Astrocyte (in vitro differentiated cells and primary cell): ENCODE data around the gene RTL10. TPM values are rescaled to one million over a fixed set of nuclear protein-coding genes. Genes with fewer than 3 reads are reported as not detected.
A peak's percentile ranks its signal among the peaks of the same experiment; 100 is the strongest.

Source experiments
- DNase-seq: peaks from one replicate; pipeline ENCODE4 v3.0.0-alpha.2; 2010; ENCODE audit warnings: low read depth
- FAIRE-seq: peaks from 2 replicates; lab custom pipeline; 2011; peaks lifted over from hg19 to GRCh38; lab: Jason Lieb, UNC
- H2AFZ ChIP-seq: 2 replicates; pipeline ENCODE4 v1.6.0; 2012; ENCODE audit warnings: low read depth, low read length, inconsistent platforms
- H3K27ac ChIP-seq: 2 replicates; pipeline ENCODE4 v1.5.1; 2011; ENCODE audit warnings: low read depth, low read length, inconsistent platforms
- H3K27me3 ChIP-seq: 2 replicates; pipeline ENCODE4 v1.6.0; 2011; ENCODE audit warnings: low read length, inconsistent platforms; ENCODE audit not compliant: insufficient read depth
- H3K36me3 ChIP-seq: 2 replicates; pipeline ENCODE4 v1.5.1; 2011; ENCODE audit warnings: low read length, inconsistent platforms; ENCODE audit not compliant: insufficient read depth
- H3K4me1 ChIP-seq: 2 replicates; pipeline ENCODE4 v1.5.1; 2011; ENCODE audit warnings: low read length, inconsistent platforms; ENCODE audit not compliant: insufficient read depth
- H3K4me2 ChIP-seq: 2 replicates; pipeline ENCODE4 v1.6.0; 2012; ENCODE audit warnings: low read length, inconsistent platforms
- H3K4me3 ChIP-seq: 2 replicates; pipeline ENCODE4 v1.5.1; 2011; ENCODE audit warnings: low read depth, mild to moderate bottlenecking, low read length, inconsistent platforms; ENCODE audit not compliant: insufficient read depth
- H3K79me2 ChIP-seq: 2 replicates; pipeline ENCODE4 v1.6.0; 2012; ENCODE audit warnings: mild to moderate bottlenecking, low read length, inconsistent platforms; ENCODE audit not compliant: insufficient read depth
- H3K9ac ChIP-seq: 2 replicates; pipeline ENCODE4 v1.6.0; 2012; ENCODE audit warnings: mild to moderate bottlenecking, low read length, inconsistent platforms
- H3K9me3 ChIP-seq: 2 replicates; pipeline ENCODE4 v1.5.1; 2012; ENCODE audit warnings: low read depth, mild to moderate bottlenecking, low read length, inconsistent platforms; ENCODE audit not compliant: insufficient read depth
- H4K20me1 ChIP-seq: 2 replicates; pipeline ENCODE4 v1.6.0; 2012; ENCODE audit warnings: low read length, inconsistent platforms; ENCODE audit not compliant: insufficient read depth
- H3K27ac Mint-ChIP-seq: one replicate; pipeline ENCODE4 v1.8.0; 2021; ENCODE audit warnings: mild to moderate bottlenecking, mixed read lengths; ENCODE audit not compliant: unreplicated experiment
- H3K27me3 Mint-ChIP-seq: one replicate; pipeline ENCODE4 v1.8.0; 2021; ENCODE audit warnings: low read depth, mixed read lengths; ENCODE audit not compliant: unreplicated experiment
- H3K36me3 Mint-ChIP-seq: one replicate; pipeline ENCODE4 v1.8.0; 2021; ENCODE audit warnings: low read depth, mixed read lengths; ENCODE audit not compliant: unreplicated experiment
- H3K4me1 Mint-ChIP-seq: one replicate; pipeline ENCODE4 v1.8.0; 2021; ENCODE audit warnings: low read depth, mixed read lengths; ENCODE audit not compliant: unreplicated experiment
- H3K4me3 Mint-ChIP-seq: one replicate; pipeline ENCODE4 v1.8.0; 2021; ENCODE audit warnings: mild to moderate bottlenecking, moderate library complexity, mixed read lengths; ENCODE audit not compliant: unreplicated experiment
- H3K9me3 Mint-ChIP-seq: one replicate; pipeline ENCODE4 v1.8.0; 2021; ENCODE audit warnings: mild to moderate bottlenecking, mixed read lengths; ENCODE audit not compliant: unreplicated experiment
- CTCF ChIP-seq: IDR thresholded peaks from 2 replicates; pipeline ENCODE4 v1.5.1; 2011; ENCODE audit warnings: low read depth, mild to moderate bottlenecking, inconsistent platforms, low read length, moderate library complexity; ENCODE audit not compliant: insufficient read depth
- EZH2 ChIP-seq: IDR thresholded peaks from 2 replicates; pipeline ENCODE4 v1.6.1; 2012; ENCODE audit warnings: mild to moderate bottlenecking, low read length, inconsistent platforms; ENCODE audit not compliant: insufficient read depth
- total RNA-seq: library from RNA; stranded (reverse); gene quantifications from 2 replicates; pipeline ENCODE4 v1.2.1, GENCODE V29; 2021

Gene RTL10
- total RNA-seq, 1 donor from 2014 or later: 43.0 TPM

- no peak for TF ChIP-seq EZH2
- Mint-ChIP-seq H3K9me3 (no peaks in the 10 kb centered on the region), H3K27me3 (no peaks in the 10 kb centered on the region), H3K4me3 (no peak overlapping the region), H3K27ac (peak overlapping the region; percentile 9), H3K4me1 (peaks cover 14% of the 10 kb centered on the region), H3K36me3 (peaks cover 3% of the 10 kb centered on the region)
- no peaks in the 10 kb centered on the region for H3K36me3 ChIP-seq
- no peak overlapping the region for H3K27ac ChIP-seq
- FAIRE-seq: no peak
- no peak for DNase-seq
- no peak overlapping the region for H3K4me3 ChIP-seq
- no peak overlapping the region for H3K4me2 ChIP-seq
- no peak overlapping the region for H2AFZ ChIP-seq
- no peak overlapping the region for H3K9ac ChIP-seq
- no peaks in the 10 kb centered on the region for H3K4me1 ChIP-seq
- H3K79me2 ChIP-seq: no peaks in the 10 kb centered on the region
- H3K9me3 ChIP-seq: no peaks in the 10 kb centered on the region
- H4K20me1 ChIP-seq: no peaks in the 10 kb centered on the region
- no peaks in the 10 kb centered on the region for H3K27me3 ChIP-seq
These were observed 8.1 kb upstream of the RTL10 start for GRCh38 chr22:19862619-19863246.

GRCh38 chr22:19859861-19860510, 5.3 kb upstream of the RTL10 start:
- DNase-seq (no peak), FAIRE-seq (no peak)
- Mint-ChIP-seq H3K27ac (no peak overlapping the region), H3K27me3 (no peaks in the 10 kb centered on the region), H3K9me3 (no peaks in the 10 kb centered on the region), H3K36me3 (peaks cover 3% of the 10 kb centered on the region), H3K4me1 (peaks cover 10% of the 10 kb centered on the region), H3K4me3 (no peak overlapping the region)
- Histone ChIP-seq H3K9me3 (no peaks in the 10 kb centered on the region), H4K20me1 (no peaks in the 10 kb centered on the region), H3K4me2 (no peak overlapping the region), H3K4me3 (no peak overlapping the region), H3K27me3 (no peaks in the 10 kb centered on the region), H3K4me1 (peaks cover 11% of the 10 kb centered on the region), H3K27ac (no peak overlapping the region), H3K9ac (no peak overlapping the region), H3K36me3 (no peaks in the 10 kb centered on the region), H2AFZ (no peak overlapping the region), H3K79me2 (peaks cover 15% of the 10 kb centered on the region)
- no peak for TF ChIP-seq CTCF
- TF ChIP-seq EZH2: no peak

- Histone ChIP-seq H3K36me3 (no peaks in the 10 kb centered on the region), H3K79me2 (peaks cover 40% of the 10 kb centered on the region), H3K4me1 (peaks cover 27% of the 10 kb centered on the region), H2AFZ (no peak overlapping the region), H3K9ac (no peak overlapping the region), H3K27me3 (no peaks in the 10 kb centered on the region), H3K9me3 (no peaks in the 10 kb centered on the region), H4K20me1 (peaks cover 18% of the 10 kb centered on the region), H3K4me3 (no peak overlapping the region), H3K4me2 (no peak overlapping the region), H3K27ac (no peak overlapping the region)
- DNase-seq (no peak), FAIRE-seq (no peak)
- Mint-ChIP-seq H3K27ac (no peak overlapping the region), H3K36me3 (peaks cover 13% of the 10 kb centered on the region), H3K27me3 (no peaks in the 10 kb centered on the region), H3K4me3 (peak overlapping the region; percentile 37), H3K4me1 (peaks cover 16% of the 10 kb centered on the region), H3K9me3 (no peaks in the 10 kb centered on the region)
- TF ChIP-seq CTCF (no peak), EZH2 (no peak)
These were observed 2.7 kb upstream of the RTL10 start for GRCh38 chr22:19857382-19857781.
